Measurements from ENCODE around the gene PAK2. TPM values are rescaled to one million over a fixed set of nuclear protein-coding genes. Genes with fewer than 3 reads are reported as not detected.
"Not testable (repeated sequence)": the region's sequence is repeated elsewhere in the genome, so short reads cannot be mapped to it uniquely, and the experiment has no call there.

The PAK2 gene
- total and polyA plus RNA-seq, 7 experiments from 2014 or later = 25.8 to 97.3 (median 75.1) TPM

- ATAC-seq (no peak), DNase-seq (no peak)
- no peaks in the 10 kb centered on the region for H3K27me3 ChIP-seq (ENCODE audit: control insufficient read depth in 2 of 2, insufficient read depth in 2 of 2, low read length in 2 of 2)
- H3K4me1 ChIP-seq (ENCODE audit: control insufficient read depth in 2 of 2, insufficient read depth in 2 of 2, low read length in 2 of 2) = peaks cover 15 to 25% of the 10 kb centered on the region in 2 donors
- ChIA-PET CTCF (interaction anchor here (1.0 kb wide), 1 partner anchor 201 kb away, joined by 3 read pairs; the partner anchor contains the start of gene NCBP2), POLR2A (interaction anchor here (0.7 to 3.2 kb wide), 15 partner anchors 15 to 562 kb away, joined by 3 to 33 read pairs (median 4); partner anchors contain the start of genes CEP19, FBXO45, NCBP2 and PIGX)
- Mint-ChIP-seq H3K27ac (peak overlapping the region; percentile 93 to 100 (median 99)), H3K36me3 (peaks cover 0 to 23% (median 8%) of the 10 kb centered on the region in 5 donors), H3K9me3 (peaks cover 0 to 5% (median 0%) of the 10 kb centered on the region in 11 donors), H3K27me3 (no peaks in the 10 kb centered on the region), H3K4me3 (peak overlapping the region; percentile 90 to 100 (median 100)), H3K4me1 (peaks cover 25 to 49% (median 35%) of the 10 kb centered on the region in 7 donors)
- no peaks in the 10 kb centered on the region for H3K9me3 ChIP-seq (ENCODE audit: control insufficient read depth in 2 of 3, low read length in 3 of 3)
- H3K36me3 ChIP-seq (ENCODE audit: control insufficient read depth in 2 of 3, insufficient read depth in 3 of 3, low read length in 3 of 3) = peaks cover 0 to 9% (median 0%) of the 10 kb centered on the region in 3 experiments
- H3K4me3 ChIP-seq (ENCODE audit: low read length) = peak overlapping the region; percentile 78
- intact Hi-C loops (cut with micrococcal nuclease) = loop anchor here (1.0 to 10.0 kb wide), 10 partner anchors 12 to 1197 kb away; partner anchors contain the start of genes FBXO45 (in 1 of the 2), NRROS (in 1 of the 2), PPP1R2 (in 1 of the 2) and RNF168 (in 1 of the 2)
- peak overlapping the region; percentile 94 for H3K27ac ChIP-seq (ENCODE audit: low read depth, low read length)
Observed at GRCh38 chr3:196741249-196741889, 1.7 kb downstream of the PAK2 start.

- H3K4me1 ChIP-seq (ENCODE audit: control insufficient read depth in 2 of 2, insufficient read depth in 2 of 2, low read length in 2 of 2) = peaks cover 15 to 29% of the 10 kb centered on the region in 2 donors
- Mint-ChIP-seq H3K4me1 (peaks cover 29 to 68% (median 46%) of the 10 kb centered on the region in 7 donors), H3K27ac (peak overlapping the region in 3 of 9 donors; percentile 3 to 44 (median 14)), H3K36me3 (peaks cover 4 to 28% (median 18%) of the 10 kb centered on the region in 5 donors), H3K4me3 (peak overlapping the region in 5 of 10 donors; percentile 34 to 64 (median 43))
- H3K27me3 ChIP-seq (ENCODE audit: control insufficient read depth in 2 of 2, insufficient read depth in 2 of 2, low read length in 2 of 2); ATAC-seq; CTCF ChIA-PET; H3K4me3 ChIP-seq (ENCODE audit: low read length); H3K36me3 ChIP-seq (ENCODE audit: control insufficient read depth in 2 of 3, insufficient read depth in 3 of 3, low read length in 3 of 3); H3K27me3 Mint-ChIP-seq; DNase-seq; H3K27ac ChIP-seq (ENCODE audit: low read depth, low read length); H3K9me3 Mint-ChIP-seq; H3K9me3 ChIP-seq (ENCODE audit: control insufficient read depth in 2 of 3, low read length in 3 of 3): not testable (repeated sequence)
- intact Hi-C loops (cut with micrococcal nuclease) = loop anchor here (5.0 to 10.0 kb wide), 4 partner anchors 34 to 1199 kb away; partner anchors contain the start of genes PPP1R2 (in 1 of the 2) and UBXN7 (in 1 of the 2)
- POLR2A ChIA-PET = interaction anchor here (1.5 kb wide), 1 partner anchor 9 kb away, joined by 4 read pairs; no protein-coding TSS in a partner anchor
Observed at GRCh38 chr3:196743569-196743968, 3.9 kb downstream of the PAK2 start.

GRCh38 chr3:196749125-196749524 is 9.5 kb downstream of the PAK2 start:
- Mint-ChIP-seq H3K36me3 (peaks cover 8 to 49% (median 46%) of the 10 kb centered on the region in 5 donors), H3K27ac (peak overlapping the region in 2 of 9 donors; percentile 21 to 49), H3K27me3 (no peaks in the 10 kb centered on the region), H3K9me3 (peaks cover 0 to 8% (median 0%) of the 10 kb centered on the region in 11 donors), H3K4me1 (peaks cover 31 to 78% (median 57%) of the 10 kb centered on the region in 7 donors), H3K4me3 (peak overlapping the region in 1 of 10 donors; percentile 22)
- POLR2A ChIA-PET = no interaction called here
- CTCF ChIA-PET = no interaction called here
- peaks cover 0 to 7% of the 10 kb centered on the region in 2 donors for H3K4me1 ChIP-seq (ENCODE audit: control insufficient read depth in 2 of 2, insufficient read depth in 2 of 2, low read length in 2 of 2)
- peaks cover 0 to 10% (median 6%) of the 10 kb centered on the region in 3 experiments for H3K36me3 ChIP-seq (ENCODE audit: control insufficient read depth in 2 of 3, insufficient read depth in 3 of 3, low read length in 3 of 3)
- DNase-seq (no peak), ATAC-seq (no peak)
- intact Hi-C loops (cut with micrococcal nuclease) = loop anchor here in 1 of 2 donors (10.0 kb wide), 1 partner anchor 1204 kb away; the partner anchor contains the start of gene PPP1R2
- H3K27me3 ChIP-seq (ENCODE audit: control insufficient read depth in 2 of 2, insufficient read depth in 2 of 2, low read length in 2 of 2) = no peaks in the 10 kb centered on the region
- H3K9me3 ChIP-seq (ENCODE audit: control insufficient read depth in 2 of 3, low read length in 3 of 3) = no peaks in the 10 kb centered on the region
- no peak overlapping the region for H3K27ac ChIP-seq (ENCODE audit: low read depth, low read length)
- no peak overlapping the region for H3K4me3 ChIP-seq (ENCODE audit: low read length)

GRCh38 chr3:196753201-196753600 is 13.5 kb downstream of the PAK2 start:
- ChIA-PET CTCF (no interaction called here), POLR2A (interaction anchor here (0.8 to 1.2 kb wide), 4 partner anchors 9 to 537 kb away, joined by 3 to 4 read pairs (median 4); no protein-coding TSS in a partner anchor)
- H3K4me1 Mint-ChIP-seq = peaks cover 45 to 77% (median 65%) of the 10 kb centered on the region in 7 donors
- H3K27ac Mint-ChIP-seq = peak overlapping the region in 2 of 9 donors; percentile 48 to 62
- peaks cover 0 to 6% of the 10 kb centered on the region in 2 donors for H3K4me1 ChIP-seq (ENCODE audit: control insufficient read depth in 2 of 2, insufficient read depth in 2 of 2, low read length in 2 of 2)
- peaks cover 16 to 71% (median 67%) of the 10 kb centered on the region in 5 donors for H3K36me3 Mint-ChIP-seq
- H3K27ac ChIP-seq (ENCODE audit: low read depth, low read length) = no peak overlapping the region
- intact Hi-C loops (cut with micrococcal nuclease) = loop anchor here in 1 of 2 donors (1.0 kb wide), 1 partner anchor 12 kb away; no protein-coding TSS in a partner anchor
- H3K4me3 ChIP-seq (ENCODE audit: low read length) = no peak overlapping the region
- H3K27me3 Mint-ChIP-seq = no peaks in the 10 kb centered on the region
- peak overlapping the region in 1 of 10 donors; percentile 20 for H3K4me3 Mint-ChIP-seq
- peaks cover 0 to 13% (median 0%) of the 10 kb centered on the region in 3 experiments for H3K9me3 ChIP-seq (ENCODE audit: control insufficient read depth in 2 of 3, low read length in 3 of 3)
- no peaks in the 10 kb centered on the region for H3K27me3 ChIP-seq (ENCODE audit: control insufficient read depth in 2 of 2, insufficient read depth in 2 of 2, low read length in 2 of 2)
- ATAC-seq (no peak), DNase-seq (no peak)
- peaks cover 0 to 7% (median 6%) of the 10 kb centered on the region in 3 experiments for H3K36me3 ChIP-seq (ENCODE audit: control insufficient read depth in 2 of 3, insufficient read depth in 3 of 3, low read length in 3 of 3)
- H3K9me3 Mint-ChIP-seq = peaks cover 0 to 32% (median 17%) of the 10 kb centered on the region in 11 donors

GRCh38 chr3:196754091-196754981 is 14.7 kb downstream of the PAK2 start:
- POLR2A ChIA-PET = no interaction called here

More at GRCh38 chr3:196754091-196754981, 14.7 kb downstream of the PAK2 start:
- Histone ChIP-seq H3K4me1 (ENCODE audit: control insufficient read depth in 2 of 2, insufficient read depth in 2 of 2, low read length in 2 of 2) (no peaks in the 10 kb centered on the region), H3K9me3 (ENCODE audit: control insufficient read depth in 2 of 3, low read length in 3 of 3) (peaks cover 0 to 13% (median 0%) of the 10 kb centered on the region in 3 experiments), H3K4me3 (ENCODE audit: low read length) (no peak overlapping the region), H3K36me3 (ENCODE audit: control insufficient read depth in 2 of 3, insufficient read depth in 3 of 3, low read length in 3 of 3) (peaks cover 0 to 7% (median 3%) of the 10 kb centered on the region in 3 experiments), H3K27me3 (ENCODE audit: control insufficient read depth in 2 of 2, insufficient read depth in 2 of 2, low read length in 2 of 2) (no peaks in the 10 kb centered on the region), H3K27ac (ENCODE audit: low read depth, low read length) (no peak overlapping the region)
- Mint-ChIP-seq H3K27ac (peak overlapping the region; percentile 7 to 85 (median 67)), H3K9me3 (peaks cover 0 to 33% (median 16%) of the 10 kb centered on the region in 11 donors), H3K4me3 (peak overlapping the region in 6 of 10 donors; percentile 2 to 23 (median 12)), H3K27me3 (no peaks in the 10 kb centered on the region), H3K4me1 (peaks cover 36 to 75% (median 61%) of the 10 kb centered on the region in 7 donors), H3K36me3 (peaks cover 8 to 63% (median 59%) of the 10 kb centered on the region in 5 donors)
- intact Hi-C loops (cut with micrococcal nuclease) = no loop called here
- CTCF ChIA-PET = no interaction called here
- DNase-seq (no peak), ATAC-seq (no peak)

All from naive thymus-derived CD4-positive, alpha-beta T cell (primary cell).